Stimulated activated CD8-positive, alpha-beta memory T cell treated with anti-CD3 and anti-CD28 coated beads, Interleukin-7, amount 100 ng/mL, for 48 hours (primary cell): ENCODE data around the gene GAS6.

Experiments
- DNase-seq, 2 donors: peaks; one replicate each; pipeline ENCODE4 v3.0.0-alpha.2; 2020; ENCODE audit warnings: low read depth in 1 of 2; ENCODE audit errors: extremely low read depth in 1 of 2

Gene GAS6

DNA sequence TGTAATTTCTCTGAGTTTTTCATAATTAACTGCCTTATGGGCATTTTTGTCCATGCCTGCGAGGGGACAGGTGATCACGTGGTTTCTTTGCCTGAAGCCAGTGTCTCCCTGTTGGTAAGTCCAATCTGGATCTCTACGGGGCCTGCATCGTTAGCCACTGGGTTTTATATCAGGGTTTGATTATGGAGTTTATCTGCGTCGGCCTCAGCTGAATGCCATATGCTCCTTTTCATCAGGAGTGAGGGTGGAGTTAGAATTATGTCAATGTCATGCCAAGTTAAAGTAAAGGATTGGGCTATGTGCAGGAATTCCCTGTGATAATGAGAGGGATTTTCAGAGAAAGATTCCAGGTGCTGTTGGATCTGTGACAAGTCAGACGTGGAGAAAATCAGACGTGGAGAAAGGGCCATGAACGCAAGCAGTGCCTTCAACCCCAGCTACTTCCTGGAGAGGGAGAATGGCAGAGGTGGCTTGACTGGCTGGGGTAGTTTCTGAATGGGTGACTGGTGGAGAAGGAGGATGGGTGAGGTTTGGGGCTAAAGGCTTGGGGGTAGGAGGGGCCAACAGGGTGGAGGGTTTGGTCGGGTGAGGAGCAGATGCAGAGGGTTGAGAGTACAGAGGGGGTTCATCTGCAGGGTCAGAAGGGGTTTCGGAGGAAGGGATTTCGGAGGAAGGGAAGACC, 80.5 kb downstream of the GAS6 start:
- no peak for DNase-seq

DNA sequence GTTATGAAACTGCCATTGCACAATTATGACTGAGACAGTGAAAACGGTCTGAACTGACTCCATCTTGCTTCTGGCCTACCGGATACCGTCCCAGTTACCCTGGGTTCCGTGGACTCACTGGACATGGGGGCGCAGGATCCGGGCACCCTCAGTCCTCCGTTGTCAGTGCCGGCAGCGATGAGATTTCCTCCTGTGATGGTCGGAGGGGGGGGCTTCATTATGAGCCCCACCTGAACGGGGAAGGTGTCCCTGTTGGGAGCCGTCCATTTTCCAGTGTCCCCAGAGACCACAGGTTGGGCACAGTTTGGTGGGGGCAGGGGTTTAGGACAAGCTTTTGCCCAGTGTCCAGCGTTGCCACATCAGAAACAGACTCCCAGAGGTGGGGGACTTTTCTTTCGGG, 81.4 kb downstream of the GAS6 start:
- no peak for DNase-seq

DNA sequence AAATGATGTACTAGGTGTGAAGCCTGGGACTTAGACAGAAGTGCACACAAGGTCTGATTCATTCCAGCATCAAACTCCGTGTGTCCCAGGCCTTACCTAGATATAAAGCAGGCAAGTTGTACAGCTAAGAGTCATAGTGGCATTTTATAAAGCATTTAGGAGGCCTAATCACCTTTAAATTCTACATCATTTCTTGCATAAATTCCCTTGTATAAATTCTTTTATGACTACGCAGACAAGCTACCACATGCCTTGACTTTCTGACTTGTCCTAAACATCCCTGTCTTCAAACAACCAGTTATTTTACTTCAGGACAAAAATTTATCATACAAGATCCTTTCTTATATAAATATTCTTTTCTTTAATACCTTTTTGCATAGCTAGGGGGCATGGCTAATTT, 82.3 kb downstream of the GAS6 start:
- DNase-seq = no peak

DNA sequence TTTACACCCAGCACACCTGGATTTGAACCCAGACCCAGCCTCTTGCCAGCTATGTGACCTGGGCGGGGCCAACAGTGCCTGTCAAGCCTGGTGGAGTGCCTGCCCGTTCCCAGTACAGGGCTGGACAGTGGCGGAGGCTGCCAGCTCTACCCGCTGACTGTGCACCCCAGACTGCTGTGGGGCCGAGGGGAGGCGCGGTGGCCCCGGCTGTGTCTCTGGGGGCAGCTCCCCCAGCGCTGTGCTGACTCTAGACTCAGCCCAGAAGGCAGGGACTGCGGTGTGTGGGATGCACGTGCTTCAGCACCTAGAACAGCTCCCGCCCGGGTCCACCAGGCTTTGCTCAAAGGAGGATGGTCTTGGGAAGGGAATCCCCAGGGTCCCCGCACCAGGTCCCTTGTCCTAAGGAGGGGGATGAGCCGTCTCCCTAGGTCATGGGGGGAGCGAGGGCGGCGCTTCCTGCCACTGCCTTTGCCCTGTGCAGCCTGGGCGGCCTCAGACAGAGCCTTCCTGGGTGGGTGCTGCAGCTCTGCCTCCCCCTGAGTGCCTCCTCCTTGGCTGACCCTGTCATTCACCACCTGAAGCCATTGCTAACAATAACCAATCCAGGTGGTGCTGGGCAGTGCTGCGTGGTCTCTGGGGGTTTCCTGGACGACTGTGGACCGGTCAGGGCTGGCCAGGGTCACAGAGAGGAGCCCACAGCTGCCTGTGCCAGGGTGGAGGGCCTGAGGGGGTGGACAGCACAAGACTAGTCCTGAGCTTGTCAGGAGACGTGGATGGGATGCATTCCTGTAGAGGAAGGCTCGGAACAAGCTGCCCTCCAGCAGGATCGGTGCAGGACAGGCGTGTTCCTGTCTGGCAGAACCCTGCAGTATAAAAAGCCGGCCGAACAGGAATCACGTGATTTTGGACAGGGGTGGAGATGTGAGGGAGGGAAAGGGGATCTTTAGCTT, 86.3 kb downstream of the GAS6 start:
- DNase-seq = no peak

DNA sequence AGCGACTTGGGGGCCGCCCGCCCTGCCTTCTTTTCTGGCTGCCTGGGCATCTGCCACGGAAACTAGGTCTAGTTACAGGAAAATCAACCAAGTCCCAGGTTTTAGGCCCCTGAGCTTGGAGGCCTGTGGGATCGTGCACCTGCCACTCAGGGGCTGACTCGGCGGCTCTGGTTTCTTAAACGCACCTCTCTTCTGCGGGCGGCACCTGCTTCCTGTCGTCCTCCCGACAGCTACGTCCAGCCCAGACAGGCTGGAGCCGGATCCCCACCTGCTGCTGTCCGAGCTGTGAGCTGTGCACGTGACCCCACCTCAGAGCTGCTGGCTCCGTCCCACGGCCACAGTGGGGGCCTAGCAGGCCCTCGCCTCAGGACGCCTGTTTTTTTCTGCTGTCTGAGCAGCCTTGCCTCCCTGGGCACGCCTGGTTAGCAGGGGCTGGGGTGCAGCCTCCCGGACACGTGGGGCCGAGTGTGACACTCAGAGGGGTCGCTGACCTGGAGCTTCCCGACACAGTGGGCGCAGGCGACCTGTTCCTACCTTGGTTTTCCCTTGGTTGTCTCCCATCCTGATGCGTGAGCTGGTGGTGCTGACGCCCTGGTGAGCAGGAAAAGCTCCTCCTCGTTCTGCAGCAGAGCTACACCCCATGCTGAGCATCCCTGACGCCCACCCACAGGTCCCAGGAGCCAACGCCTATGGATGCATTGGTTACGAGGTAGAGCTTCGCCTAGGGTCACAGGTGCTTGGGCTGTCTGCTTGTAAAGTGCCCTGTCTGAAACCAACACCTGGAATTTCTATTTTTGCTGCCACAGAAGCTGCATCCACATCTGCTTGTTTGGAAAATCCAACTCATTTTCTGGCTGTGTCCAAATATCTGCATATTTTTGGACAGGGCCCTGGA, 87.4 kb downstream of the GAS6 start:
- DNase-seq = no peak

DNA sequence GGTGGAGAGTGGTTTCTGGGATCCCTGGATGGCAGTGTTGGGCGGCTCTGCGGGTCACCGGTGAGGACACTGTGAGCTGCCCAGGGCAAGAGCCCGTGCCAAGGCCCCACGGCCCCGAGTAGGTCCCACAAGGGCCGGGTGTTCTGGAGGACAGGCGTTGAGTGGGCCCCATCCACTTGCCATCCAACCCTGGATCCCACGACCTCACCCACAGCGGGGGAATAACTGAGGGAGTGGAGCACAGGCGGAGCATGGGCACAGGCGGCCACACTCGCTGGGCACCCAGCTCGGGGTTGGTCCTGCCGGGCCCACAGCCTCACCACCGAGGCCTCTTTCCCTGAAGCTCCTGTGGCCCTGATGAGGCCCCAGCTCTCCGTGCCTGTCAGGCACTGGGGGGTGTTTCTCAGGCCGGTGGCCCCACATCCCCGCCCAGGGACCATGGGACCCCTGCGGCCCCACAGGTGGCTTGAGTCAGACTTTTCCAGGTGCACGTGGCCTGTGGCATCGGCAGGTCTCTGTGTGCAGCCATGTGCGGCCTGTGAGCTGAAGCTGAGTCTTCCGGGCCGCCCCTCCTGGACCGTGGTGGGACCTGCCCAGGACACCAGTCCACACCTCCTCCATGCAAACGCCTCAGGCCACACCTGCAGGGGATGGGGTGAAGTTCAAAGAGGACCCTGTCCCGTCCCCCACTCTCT, 88.3 kb downstream of the GAS6 start:
- DNase-seq = no peak

DNA sequence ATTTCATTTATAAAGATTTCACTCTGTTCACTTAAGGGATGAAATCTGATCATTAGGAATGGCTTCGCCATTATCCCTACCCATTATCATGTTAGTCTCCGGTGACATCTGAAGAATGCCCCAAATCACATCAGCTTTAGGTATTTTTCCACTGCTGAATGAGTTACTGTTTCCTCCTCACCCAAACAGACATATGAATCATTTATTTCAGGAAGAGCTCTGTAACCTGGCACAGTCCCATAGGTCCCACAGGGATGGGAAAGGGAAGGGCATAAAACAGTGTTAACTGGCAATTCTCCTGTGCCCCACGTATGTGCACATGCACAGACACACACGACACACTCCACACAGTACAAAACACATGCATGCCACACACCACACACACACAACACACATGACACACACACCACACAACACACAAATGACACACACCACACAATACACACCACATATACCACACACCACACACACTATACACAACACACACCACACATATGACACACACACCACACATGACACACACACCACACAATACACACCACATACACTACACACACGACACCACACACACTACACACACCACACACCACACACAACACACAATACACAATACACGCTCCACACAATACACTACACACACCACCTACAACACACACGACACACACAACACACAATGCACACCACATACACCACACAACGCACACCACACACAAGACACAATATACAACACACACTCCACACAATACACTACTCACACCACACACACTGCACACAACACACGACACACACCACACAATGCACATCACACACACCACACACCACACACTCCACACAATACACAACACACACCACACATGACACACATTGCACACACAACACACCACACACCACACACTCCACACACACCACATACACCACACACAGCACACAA, 89.4 kb downstream of the GAS6 start:
- no peak for DNase-seq

DNA sequence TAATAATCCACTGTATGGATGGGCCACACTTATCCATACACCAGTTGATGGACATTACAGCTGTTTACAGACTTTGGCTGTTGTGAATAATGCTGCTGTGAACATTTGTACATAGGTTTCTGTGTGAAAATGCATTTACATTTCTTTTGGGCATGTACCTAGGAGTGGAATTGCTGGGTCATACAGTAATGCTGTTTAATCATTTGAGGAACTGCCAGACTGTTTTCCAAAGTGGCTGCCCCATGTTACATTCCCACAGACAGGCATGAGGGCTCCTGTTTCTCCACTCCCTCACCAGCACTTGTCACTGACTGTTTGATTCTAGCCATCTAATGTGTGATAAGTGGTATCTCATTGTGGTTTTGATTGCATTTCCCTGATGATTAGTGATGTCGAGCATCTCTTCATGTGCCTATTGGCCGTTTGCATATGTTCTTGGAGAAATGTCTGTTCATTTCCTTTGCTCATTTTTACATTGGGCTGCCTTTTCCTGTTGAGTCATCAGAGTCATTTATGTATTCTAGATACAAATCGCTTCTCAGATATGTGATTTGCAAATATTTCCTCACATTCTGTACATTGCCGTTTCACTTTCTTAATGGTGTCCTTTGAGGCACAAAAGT, 92.1 kb downstream of the GAS6 start:
- no peak for DNase-seq

DNA sequence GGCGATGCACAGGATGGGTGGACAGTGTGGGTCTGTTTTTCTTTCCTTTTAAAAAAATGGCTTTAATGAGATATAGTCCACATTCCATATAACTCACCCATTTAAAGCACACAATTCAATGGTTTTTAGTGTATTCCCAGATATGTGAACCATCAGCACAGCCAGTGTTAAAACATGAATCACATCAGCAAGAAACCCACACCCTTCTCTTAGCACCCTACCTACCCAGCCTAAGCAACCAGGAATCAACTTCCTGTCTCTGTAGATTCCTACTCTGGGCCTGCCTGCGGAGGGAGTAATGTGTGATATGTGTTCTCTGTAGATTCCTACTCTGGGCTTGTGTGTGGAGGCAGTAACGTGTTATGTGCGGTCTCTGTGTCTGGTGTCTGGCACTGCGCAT, 92.9 kb downstream of the GAS6 start:
- DNase-seq = no peak
